Caco-2 (cell line): ENCODE measurements around the gene RBM20. TPM values are rescaled to one million over a fixed set of nuclear protein-coding genes. Genes with fewer than 3 reads are reported as not detected.

Source experiments
- BruUV-seq: library from RNA; stranded (reverse); fragments of 400-500 nt; replicated peaks from 2 replicates; lab custom pipeline; 2021; lab: Mats Ljungman, UMichigan
- CTCF ChIA-PET: fragments of 300-600 bp; sonication (Branson Sonifier 250); formaldehyde crosslinking; loops from one replicate; lab custom pipeline; 2022; ENCODE audit warnings: antibody characterized with exemption; lab: Charles Lee
- POLR2A ChIA-PET: fragments of 300-600 bp; sonication (Branson Sonifier 250); formaldehyde crosslinking; loops from one replicate; lab custom pipeline; 2022; ENCODE audit warnings: antibody characterized with exemption; lab: Charles Lee
- DNase-seq, 2 experiments: peaks; one replicate each; pipeline versions ENCODE4 v3.0.0 to v3.0.0-alpha.2; 2020 to 2022
- H3K27me3 ChIP-seq: replicated peaks from 2 replicates; pipeline ENCODE4 v1.6.0; 2011; ENCODE audit warnings: low read length; ENCODE audit not compliant: control insufficient read depth, insufficient read depth
- H3K36me3 ChIP-seq: 2 replicates; pipeline ENCODE4 v1.5.1; 2011; ENCODE audit warnings: low read length; ENCODE audit not compliant: control insufficient read depth, insufficient read depth
- H3K4me1 ChIP-seq: fragments of 250-450 bp; sonication (Bioruptor Pico); 2 replicates; pipeline ENCODE4 v1.5.1; 2020; ENCODE audit warnings: mild to moderate bottlenecking
- H3K4me3 ChIP-seq: 2 replicates; pipeline ENCODE4 v1.5.1; 2011; ENCODE audit warnings: low read depth, mild to moderate bottlenecking, control low read depth, low read length
- H3K9me3 ChIP-seq: fragments of 250-450 bp; sonication (Bioruptor Pico); 2 replicates; pipeline ENCODE4 v1.5.1; 2020; ENCODE audit warnings: mild to moderate bottlenecking, moderate library complexity
- H3K27ac Mint-ChIP-seq: one replicate; pipeline ENCODE4 v1.8.0; 2022; ENCODE audit warnings: mixed read lengths; ENCODE audit not compliant: unreplicated experiment
- H3K27me3 Mint-ChIP-seq: one replicate; pipeline ENCODE4 v1.8.0; 2022; ENCODE audit warnings: mixed read lengths; ENCODE audit not compliant: insufficient read depth, unreplicated experiment
- H3K36me3 Mint-ChIP-seq: one replicate; pipeline ENCODE4 v1.8.0; 2022; ENCODE audit warnings: mild to moderate bottlenecking, mixed read lengths; ENCODE audit not compliant: insufficient read depth, unreplicated experiment
- H3K4me1 Mint-ChIP-seq: one replicate; pipeline ENCODE4 v1.8.0; 2022; ENCODE audit warnings: low read depth, mixed read lengths; ENCODE audit not compliant: unreplicated experiment
- H3K4me3 Mint-ChIP-seq: one replicate; pipeline ENCODE4 v1.8.0; 2022; ENCODE audit warnings: mild to moderate bottlenecking, moderate library complexity, mixed read lengths; ENCODE audit not compliant: unreplicated experiment
- H3K9me3 Mint-ChIP-seq: one replicate; pipeline ENCODE4 v1.8.0; 2022; ENCODE audit warnings: mixed read lengths; ENCODE audit not compliant: unreplicated experiment
- intact Hi-C: fragments of 100-400 bp; cut with micrococcal nuclease; formaldehyde crosslinking; loops from one replicate; pipeline ENCODE4 v1.10.0; 2022; ENCODE audit not compliant: unreplicated experiment
- total RNA-seq: library from RNA; stranded (reverse); gene quantifications from 2 replicates; pipeline ENCODE4 v1.2.3, GENCODE V29; 2022
- TF ChIP-seq, protein P1 (sequence below), 2 experiments: fragments of 200-600 bp in 1 of 2; IDR thresholded peaks; 1 replicate in 1 of 2; 2 replicates in 1 of 2; pipeline versions ENCODE4 v1.5.1 to v1.8.0; 2011 to 2022; ENCODE audit warnings: antibody characterized with exemption in 1 of 2, control low read depth in 1 of 2, inconsistent platforms in 1 of 2, low read depth in 1 of 2, low read length in 1 of 2, mild to moderate bottlenecking in 1 of 2, moderate library complexity in 1 of 2; ENCODE audit not compliant: insufficient read depth in 1 of 2, severe bottlenecking in 1 of 2, unreplicated experiment in 1 of 2

RBM20 gene
- total RNA-seq, 1 experiment from 2014 or later = 0.36 TPM

GRCh38 chr10:110706690-110707098 lies 62.6 kb downstream of the RBM20 start:
- CTCF ChIA-PET = interaction anchor here (0.7 kb wide), 1 partner anchor 11 kb away, joined by 3 read pairs; no protein-coding TSS in a partner anchor
- peaks cover 6% of the 10 kb centered on the region for H3K4me1 Mint-ChIP-seq
- H3K27me3 Mint-ChIP-seq = no peaks in the 10 kb centered on the region
- H3K36me3 Mint-ChIP-seq = no peaks in the 10 kb centered on the region
- Histone ChIP-seq H3K9me3 (no peaks in the 10 kb centered on the region), H3K4me3 (no peak overlapping the region), H3K4me1 (peaks cover 3% of the 10 kb centered on the region; the same call in 1 of the 2 replicates), H3K27me3 (no peaks in the 10 kb centered on the region), H3K36me3 (no peaks in the 10 kb centered on the region)
- BruUV-seq = no TSS peak
- no peak overlapping the region for H3K27ac Mint-ChIP-seq
- H3K9me3 Mint-ChIP-seq = no peaks in the 10 kb centered on the region
- TF ChIP-seq, protein P1, sequence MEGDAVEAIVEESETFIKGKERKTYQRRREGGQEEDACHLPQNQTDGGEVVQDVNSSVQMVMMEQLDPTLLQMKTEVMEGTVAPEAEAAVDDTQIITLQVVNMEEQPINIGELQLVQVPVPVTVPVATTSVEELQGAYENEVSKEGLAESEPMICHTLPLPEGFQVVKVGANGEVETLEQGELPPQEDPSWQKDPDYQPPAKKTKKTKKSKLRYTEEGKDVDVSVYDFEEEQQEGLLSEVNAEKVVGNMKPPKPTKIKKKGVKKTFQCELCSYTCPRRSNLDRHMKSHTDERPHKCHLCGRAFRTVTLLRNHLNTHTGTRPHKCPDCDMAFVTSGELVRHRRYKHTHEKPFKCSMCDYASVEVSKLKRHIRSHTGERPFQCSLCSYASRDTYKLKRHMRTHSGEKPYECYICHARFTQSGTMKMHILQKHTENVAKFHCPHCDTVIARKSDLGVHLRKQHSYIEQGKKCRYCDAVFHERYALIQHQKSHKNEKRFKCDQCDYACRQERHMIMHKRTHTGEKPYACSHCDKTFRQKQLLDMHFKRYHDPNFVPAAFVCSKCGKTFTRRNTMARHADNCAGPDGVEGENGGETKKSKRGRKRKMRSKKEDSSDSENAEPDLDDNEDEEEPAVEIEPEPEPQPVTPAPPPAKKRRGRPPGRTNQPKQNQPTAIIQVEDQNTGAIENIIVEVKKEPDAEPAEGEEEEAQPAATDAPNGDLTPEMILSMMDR (IDR thresholded peaks at IDR 0.05; ENCODE audit: insufficient read depth in 1 of 2, low read depth in 1 of 2, low read length in 1 of 2, severe bottlenecking in 1 of 2, unreplicated experiment in 1 of 2) = no peak
- H3K4me3 Mint-ChIP-seq = no peak overlapping the region
- POLR2A ChIA-PET = no interaction called here
- no peak for DNase-seq
- intact Hi-C loops = no loop called here

- no peak overlapping the region for H3K27ac Mint-ChIP-seq
- DNase-seq = no peak
- H3K4me1 ChIP-seq = peaks cover 3% of the 10 kb centered on the region; the same call in 1 of the 2 replicates
- no peaks in the 10 kb centered on the region for H3K27me3 ChIP-seq
- ChIA-PET POLR2A (no interaction called here), CTCF (no interaction called here)
- H3K36me3 ChIP-seq = no peaks in the 10 kb centered on the region
- TF ChIP-seq, protein P1 (IDR thresholded peaks at IDR 0.05; ENCODE audit: insufficient read depth in 1 of 2, low read depth in 1 of 2, low read length in 1 of 2, severe bottlenecking in 1 of 2, unreplicated experiment in 1 of 2) = no peak
- H3K4me3 ChIP-seq = no peak overlapping the region
- H3K27me3 Mint-ChIP-seq = no peaks in the 10 kb centered on the region
- no peaks in the 10 kb centered on the region for H3K9me3 ChIP-seq
- H3K36me3 Mint-ChIP-seq = no peaks in the 10 kb centered on the region
- BruUV-seq = no TSS peak
- intact Hi-C loops = no loop called here
- no peaks in the 10 kb centered on the region for H3K4me1 Mint-ChIP-seq
- H3K9me3 Mint-ChIP-seq = no peaks in the 10 kb centered on the region
- H3K4me3 Mint-ChIP-seq = no peak overlapping the region
Observed at GRCh38 chr10:110708776-110709443, 64.8 kb downstream of the RBM20 start.

GRCh38 chr10:110709444-110709828 lies 65.3 kb downstream of the RBM20 start:
- Mint-ChIP-seq H3K4me3 (no peak overlapping the region), H3K36me3 (no peaks in the 10 kb centered on the region), H3K27me3 (no peaks in the 10 kb centered on the region), H3K4me1 (no peaks in the 10 kb centered on the region), H3K9me3 (no peaks in the 10 kb centered on the region), H3K27ac (no peak overlapping the region)
- CTCF ChIA-PET = no interaction called here
- H3K36me3 ChIP-seq = no peaks in the 10 kb centered on the region
- TF ChIP-seq, protein P1 (IDR thresholded peaks at IDR 0.05; ENCODE audit: insufficient read depth in 1 of 2, low read depth in 1 of 2, low read length in 1 of 2, severe bottlenecking in 1 of 2, unreplicated experiment in 1 of 2) = no peak
- no TSS peak for BruUV-seq
- no peaks in the 10 kb centered on the region for H3K9me3 ChIP-seq
- POLR2A ChIA-PET = no interaction called here
- H3K27me3 ChIP-seq = no peaks in the 10 kb centered on the region
- H3K4me3 ChIP-seq = no peak overlapping the region
- intact Hi-C loops = no loop called here
- H3K4me1 ChIP-seq = peaks cover 3% of the 10 kb centered on the region; the same call in 1 of the 2 replicates
- no peak for DNase-seq
